WTC11 (cell line): Measurements from ENCODE around the gene TNFRSF11A.

Experiments used
- ATF3 ChIP-seq: sonication (generic); formaldehyde crosslinking; conservative IDR thresholded peaks from 2 replicates; pipeline ENCODE4 v1.8.1; 2022; ENCODE audit warnings: mild to moderate bottlenecking, missing genetic modification reagents
- CREB1 ChIP-seq: sonication (generic); formaldehyde crosslinking; IDR thresholded peaks from 2 replicates; pipeline ENCODE4 v1.8.0; 2023; ENCODE audit warnings: mild to moderate bottlenecking, missing genetic modification reagents
- CTCF ChIP-seq: fragments of 200-600 bp; IDR thresholded peaks from 2 replicates; pipeline ENCODE4 v1.8.0; 2022; ENCODE audit warnings: antibody characterized with exemption
- MAX ChIP-seq: sonication (generic); formaldehyde crosslinking; IDR thresholded peaks from 2 replicates; pipeline ENCODE4 v1.8.0; 2022; ENCODE audit warnings: mild to moderate bottlenecking, missing genetic modification reagents
- NR2C2 ChIP-seq: sonication (generic); formaldehyde crosslinking; IDR thresholded peaks from 2 replicates; pipeline ENCODE4 v1.8.0; 2022; ENCODE audit warnings: mild to moderate bottlenecking, missing genetic modification reagents
- PRDM15 ChIP-seq: sonication (generic); formaldehyde crosslinking; IDR thresholded peaks from 2 replicates; pipeline ENCODE4 v1.8.0; 2022; ENCODE audit warnings: missing genetic modification reagents
- RORB ChIP-seq: fragments of 250-450 bp; sonication (Bioruptor Pico); IDR thresholded peaks from 2 replicates; pipeline ENCODE4 v1.9.0; 2021; ENCODE audit warnings: mild to moderate bottlenecking
- SP1 ChIP-seq: sonication (generic); formaldehyde crosslinking; conservative IDR thresholded peaks from 2 replicates; pipeline ENCODE4 v1.8.1; 2022; ENCODE audit warnings: missing genetic modification reagents
- ZBTB21 ChIP-seq: sonication (generic); formaldehyde crosslinking; IDR thresholded peaks from 2 replicates; pipeline ENCODE4 v1.8.1; 2023; ENCODE audit warnings: mild to moderate bottlenecking, missing genetic modification reagents, borderline replicate concordance
- ZNF281 ChIP-seq: sonication (generic); formaldehyde crosslinking; IDR thresholded peaks from 2 replicates; pipeline ENCODE4 v1.8.0; 2023; ENCODE audit warnings: mild to moderate bottlenecking, missing genetic modification reagents

- TF ChIP-seq CTCF, result no peak
- TF ChIP-seq ZNF281 (CRISPR knock-in tag), result no peak
- no peak for TF ChIP-seq NR2C2 (CRISPR knock-in tag)
- no peak for TF ChIP-seq ATF3
- no peak for TF ChIP-seq CREB1 (CRISPR knock-in tag)
- no peak for TF ChIP-seq PRDM15 (CRISPR knock-in tag)
- no peak for TF ChIP-seq ZBTB21 (CRISPR knock-in tag)
- TF ChIP-seq RORB (CRISPR knock-in tag), result no peak
- TF ChIP-seq MAX (CRISPR knock-in tag), result no peak
- no peak for TF ChIP-seq SP1 (CRISPR knock-in tag)
Measured at GRCh38 chr18:62345909-62346308, 20.8 kb downstream of the TNFRSF11A start.
